Retinal pigment epithelial cell (primary cell): ENCODE measurements around the gene DPEP3.
"Not testable (repeated sequence)": the region's sequence is repeated elsewhere in the genome, so short reads cannot be mapped to it uniquely, and the experiment has no call there.

Experiments used
- DNase-seq: peaks from one replicate; pipeline ENCODE4 v3.0.0-alpha.2; 2010; ENCODE audit warnings: low read depth
- H3K4me3 ChIP-seq: 2 replicates; pipeline ENCODE4 v1.5.1; 2011; ENCODE audit warnings: mild to moderate bottlenecking, low read length, control low read depth, moderate library complexity
- CTCF ChIP-seq: conservative IDR thresholded peaks from 2 replicates; pipeline ENCODE4 v1.5.1; 2011; ENCODE audit warnings: low read depth, low read length, control low read depth, inconsistent platforms

Gene DPEP3

GRCh38 chr16:67942510-67943255 lies 37.6 kb downstream of the DPEP3 start:
- no peak overlapping the region for H3K4me3 ChIP-seq
- no peak for DNase-seq
- TF ChIP-seq CTCF: no peak

GRCh38 chr16:67942200-67942509 lies 38.1 kb downstream of the DPEP3 start:
- DNase-seq: no peak

GRCh38 chr16:67941469-67942199 lies 38.7 kb downstream of the DPEP3 start:
- TF ChIP-seq CTCF: no peak
- DNase-seq: no peak
- H3K4me3 ChIP-seq: no peak overlapping the region

More at GRCh38 chr16:67942200-67942509, 38.1 kb downstream of the DPEP3 start:
- no peak overlapping the region for H3K4me3 ChIP-seq
- peak; percentile 74 for TF ChIP-seq CTCF

GRCh38 chr16:67940446-67941089 lies 39.7 kb downstream of the DPEP3 start:
- TF ChIP-seq CTCF: no peak
- no peak for DNase-seq
- no peak overlapping the region for H3K4me3 ChIP-seq

- no peak for TF ChIP-seq CTCF
- no peak for DNase-seq
- no peak overlapping the region for H3K4me3 ChIP-seq
Measured at GRCh38 chr16:67939507-67940445, 40.5 kb downstream of the DPEP3 start.

- DNase-seq, H3K4me3 ChIP-seq: not testable (repeated sequence)
Measured at GRCh38 chr16:67937713-67938112, 42.6 kb downstream of the DPEP3 start.
